GM12875 (cell line): ENCODE results near the gene SORCS2.

ENCODE experiments used
- H3K4me3 ChIP-seq: one replicate; pipeline ENCODE4 v1.5.1; 2011; ENCODE audit warnings: low read depth, low read length, control low read depth
- CTCF ChIP-seq: IDR thresholded peaks from 2 replicates; pipeline ENCODE4 v1.5.1; 2011; ENCODE audit warnings: low read depth, mild to moderate bottlenecking, control low read depth, inconsistent platforms, low read length, moderate library complexity, borderline replicate concordance; ENCODE audit not compliant: insufficient read depth

The SORCS2 gene

GRCh38 chr4:7275490-7276154 is 83.3 kb downstream of the SORCS2 start:
- TF ChIP-seq CTCF: no peak
- no peak overlapping the region for H3K4me3 ChIP-seq

DNA sequence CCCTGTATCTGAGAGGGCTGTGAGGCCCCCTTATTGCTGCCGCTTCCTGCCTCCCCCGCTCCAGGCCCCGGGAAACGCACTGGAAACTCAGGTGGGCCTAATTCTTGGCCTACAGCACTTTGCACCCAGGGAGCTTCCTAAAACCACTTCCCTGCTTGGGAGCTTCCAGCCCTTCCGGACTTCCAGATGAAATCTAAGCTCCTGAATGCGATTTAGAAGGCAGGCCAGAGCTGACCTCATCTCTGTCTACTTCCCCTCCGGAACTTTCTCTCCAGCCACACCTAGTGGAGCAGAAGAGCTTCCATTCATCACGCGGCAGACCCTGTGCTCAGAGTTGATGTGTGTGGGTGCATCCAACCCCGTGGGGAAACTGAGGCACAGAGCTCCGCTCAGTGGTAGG is 84.2 kb downstream of the SORCS2 start:
- TF ChIP-seq CTCF: no peak
- H3K4me3 ChIP-seq: no peak overlapping the region

GRCh38 chr4:7278071-7278765 is 85.9 kb downstream of the SORCS2 start:
- TF ChIP-seq CTCF: no peak

GRCh38 chr4:7278981-7279380 is 86.6 kb downstream of the SORCS2 start:
- no peak for TF ChIP-seq CTCF
- no peak overlapping the region for H3K4me3 ChIP-seq

More at GRCh38 chr4:7278071-7278765, 85.9 kb downstream of the SORCS2 start:
- H3K4me3 ChIP-seq: no peak overlapping the region

DNA sequence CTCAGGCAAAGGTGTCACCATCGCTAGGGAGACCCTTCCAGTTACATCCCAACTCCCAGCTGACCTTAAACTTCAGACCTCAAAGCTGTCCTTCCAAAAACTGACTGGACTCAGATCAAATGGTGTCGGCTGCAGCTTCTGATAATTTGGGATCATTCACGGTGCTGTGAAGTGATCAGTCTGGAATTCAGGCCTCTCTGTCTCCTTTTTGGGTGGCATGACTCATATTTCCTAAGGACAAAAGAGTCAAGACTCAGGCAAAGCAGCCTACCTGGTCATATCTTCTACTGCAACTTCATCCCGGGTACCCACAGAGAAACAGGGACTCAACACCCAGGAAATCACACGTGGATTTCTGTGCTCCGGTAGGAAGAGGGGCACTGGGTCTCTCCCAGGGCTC is 87.6 kb downstream of the SORCS2 start:
- H3K4me3 ChIP-seq: no peak overlapping the region
- no peak for TF ChIP-seq CTCF

- H3K4me3 ChIP-seq: no peak overlapping the region
- no peak for TF ChIP-seq CTCF
Observed at GRCh38 chr4:7280926-7281690, 88.8 kb downstream of the SORCS2 start.
